HepG2 (cell line): ENCODE data around the gene RPL23. TPM values are rescaled to one million over a fixed set of nuclear protein-coding genes. Genes with fewer than 3 reads are reported as not detected.
A peak's percentile ranks its signal among the peaks of the same experiment; 100 is the strongest.

Experiments
- ATAC-seq: fragments of 200-7000 bp; cut with Tn5 transposase; 3 replicates; pipeline ENCODE4 v1.9.1; 2020; ENCODE audit warnings: mild to moderate bottlenecking, moderate library complexity
- BruUV-seq: library from RNA; stranded (reverse); fragments of 400-500 nt; replicated peaks from 2 replicates; lab custom pipeline; 2021; lab: Mats Ljungman, UMichigan
- CTCF ChIA-PET: fragments of 300-600 bp; formaldehyde crosslinking; extraction: SDS; loops from one replicate; lab custom pipeline; 2021; ENCODE audit warnings: low total read pairs, inconsistent platforms, low intra/inter-chr PET ratio; lab: Yijun Ruan, JAX
- POLR2A ChIA-PET: fragments of 350-600 bp; sonication (Branson Sonifier 250); formaldehyde crosslinking; loops from one replicate; lab custom pipeline; 2020; ENCODE audit warnings: antibody characterized with exemption, inconsistent platforms; lab: Yijun Ruan, JAX
- DNase-seq: peaks from one replicate; pipeline ENCODE4 v3.0.0-alpha.2; 2015; ENCODE audit warnings: low spot score
- FAIRE-seq: peaks from 3 replicates; lab custom pipeline; 2011; peaks lifted over from hg19 to GRCh38; lab: Jason Lieb, UNC
- H2AFZ ChIP-seq: one replicate; pipeline ENCODE4 v1.6.1; 2011; ENCODE audit warnings: low read length, inconsistent platforms
- H3K27ac ChIP-seq: fragments of 300-600 bp; 3 replicates; pipeline ENCODE4 v1.8.0; 2011; ENCODE audit warnings: mixed run types, mild to moderate bottlenecking, mixed read lengths, low read length, inconsistent platforms; ENCODE audit not compliant: insufficient read depth; ENCODE audit errors: extremely low read length
- H3K27me3 ChIP-seq, 2 experiments: fragments of 200-600 bp in 1 of 2; 2 replicates in 1 of 2; 3 replicates in 1 of 2; pipeline versions ENCODE4 v1.6.0 to v1.8.0; 2011; ENCODE audit warnings: low read length in 2 of 2, mild to moderate bottlenecking in 2 of 2, moderate library complexity in 2 of 2, inconsistent platforms in 1 of 2; ENCODE audit not compliant: insufficient read depth in 2 of 2, control insufficient read depth in 1 of 2
- H3K36me3 ChIP-seq, 2 experiments: fragments of 200-600 bp in 1 of 2; replicated peaks in 1 of 2; 2 replicates in 1 of 2; 3 replicates in 1 of 2; pipeline versions ENCODE4 v1.5.1 to v1.8.0; 2011; ENCODE audit warnings: low read length in 2 of 2, inconsistent platforms in 1 of 2; ENCODE audit not compliant: insufficient read depth in 2 of 2, control insufficient read depth in 1 of 2
- H3K4me1 ChIP-seq: 2 replicates; pipeline ENCODE4 v1.5.1; 2012; ENCODE audit warnings: low read length, inconsistent platforms; ENCODE audit not compliant: insufficient read depth
- H3K4me2 ChIP-seq: 2 replicates; pipeline ENCODE4 v1.6.0; 2011; ENCODE audit warnings: low read depth, low read length, inconsistent platforms
- H3K4me3 ChIP-seq, 3 experiments: fragments of 200-600 bp in 1 of 3; sonication (generic), shearing (Covaris generic) in 1 of 3; replicated peaks in 1 of 3; 2 replicates each; pipeline ENCODE4 v1.5.1; 2011 to 2016; ENCODE audit warnings: low read length in 3 of 3, inconsistent platforms in 2 of 3, low read depth in 2 of 3, mild to moderate bottlenecking in 2 of 3, control low read depth in 1 of 3, mixed read lengths in 1 of 3; ENCODE audit not compliant: insufficient read depth in 1 of 3
- H3K79me2 ChIP-seq: one replicate; pipeline ENCODE4 v1.6.1; 2011; ENCODE audit warnings: low read length, inconsistent platforms; ENCODE audit not compliant: insufficient read depth
- H3K9ac ChIP-seq: 2 replicates; pipeline ENCODE4 v1.6.0; 2011; ENCODE audit warnings: mild to moderate bottlenecking, low read depth, low read length, inconsistent platforms; ENCODE audit not compliant: insufficient read depth
- H3K9me3 ChIP-seq: 2 replicates; pipeline ENCODE4 v1.5.1; 2012; ENCODE audit warnings: mild to moderate bottlenecking, low read length
- H4K20me1 ChIP-seq: 2 replicates; pipeline ENCODE4 v1.6.0; 2011; ENCODE audit warnings: inconsistent platforms, mild to moderate bottlenecking, low read length, moderate library complexity; ENCODE audit not compliant: insufficient read depth
- CENPT ChIP-seq: sonication (generic); formaldehyde crosslinking; IDR thresholded peaks from 2 replicates; pipeline ENCODE4 v1.8.0; 2022; ENCODE audit warnings: low read depth, mild to moderate bottlenecking, moderate library complexity, missing genetic modification reagents
- CREM ChIP-seq, 2 experiments: sonication (generic) in 1 of 2; formaldehyde crosslinking in 1 of 2; IDR thresholded peaks; 2 replicates each; pipeline versions ENCODE4 v1.4.0 to v1.6.1; 2016 to 2020; ENCODE audit warnings: antibody characterized with exemption in 1 of 2, mild to moderate bottlenecking in 1 of 2, missing genetic modification reagents in 1 of 2
- HDAC2 ChIP-seq: sonication (generic); formaldehyde crosslinking; IDR thresholded peaks from 2 replicates; pipeline ENCODE4 v1.4.0; 2020; ENCODE audit warnings: missing genetic modification reagents
- NFYC ChIP-seq: IDR thresholded peaks from 2 replicates; pipeline ENCODE4 v1.6.1; 2016; ENCODE audit warnings: missing genetic modification reagents, missing compliant biosample characterization
- NRL ChIP-seq: sonication (generic); formaldehyde crosslinking; IDR thresholded peaks from 2 replicates; pipeline ENCODE4 v1.5.0; 2020; ENCODE audit warnings: missing genetic modification reagents, mild to moderate bottlenecking, moderate library complexity, borderline replicate concordance
- ONECUT2 ChIP-seq: sonication (generic); formaldehyde crosslinking; IDR thresholded peaks from 2 replicates; pipeline ENCODE4 v1.4.0; 2020; ENCODE audit warnings: missing genetic modification reagents
- REXO4 ChIP-seq: sonication (generic); formaldehyde crosslinking; IDR thresholded peaks from 2 replicates; pipeline ENCODE4 v1.8.0; 2022; ENCODE audit warnings: missing genetic modification reagents, mild to moderate bottlenecking, borderline replicate concordance
- SRSF9 ChIP-seq: fragments of 200-400 bp; formaldehyde crosslinking; IDR thresholded peaks from 2 replicates; pipeline ENCODE4 v1.6.1; 2018; ENCODE audit warnings: borderline replicate concordance, mild to moderate bottlenecking, low read depth, low read length; ENCODE audit not compliant: insufficient read depth, poor library complexity, severe bottlenecking
- TBX2 ChIP-seq: sonication (generic); formaldehyde crosslinking; IDR thresholded peaks from 2 replicates; pipeline ENCODE4 v1.5.0; 2020; ENCODE audit warnings: missing genetic modification reagents, mild to moderate bottlenecking, borderline replicate concordance
- ZNF441 ChIP-seq: sonication (generic); formaldehyde crosslinking; IDR thresholded peaks from 2 replicates; pipeline ENCODE4 v1.7.0; 2021; ENCODE audit warnings: missing genetic modification reagents, borderline replicate concordance
- ZNF501 ChIP-seq: sonication (generic); formaldehyde crosslinking; IDR thresholded peaks from 2 replicates; pipeline ENCODE4 v1.5.1; 2020; ENCODE audit warnings: mild to moderate bottlenecking, moderate library complexity, missing genetic modification reagents
- ZNF572 ChIP-seq: sonication (generic); formaldehyde crosslinking; IDR thresholded peaks from 2 replicates; pipeline ENCODE4 v1.5.1; 2020; ENCODE audit warnings: mild to moderate bottlenecking, missing genetic modification reagents
- WGBS: methylation state at CpG from one replicate; pipeline ENCODE4 v1.1.6; 2017; ENCODE audit warnings: low lambda C conversion rate; 5-methylcytosine and 5-hydroxymethylcytosine counted together
- in situ Hi-C: cut with HindIII; loops from 2 replicates; pipeline ENCODE4 v1.10.0; 2017; ENCODE audit warnings: low pct_unique_long_range_greater_than_20kb; ENCODE audit not compliant: extremely low pct_ligation_motif_present
- intact Hi-C: fragments of 100-400 bp; cut with micrococcal nuclease; formaldehyde crosslinking; loops from one replicate; pipeline ENCODE4 v1.10.0; 2022; ENCODE audit not compliant: unreplicated experiment
- polyA plus RNA-seq, 8 experiments: library from polyadenylated mRNA; depleted of rRNA in 3 of 8; stranded (reverse) in 7 of 8; unstranded in 1 of 8; fragments of >200 nt; fragmentation: Illumina TruSeq in 4 of 8; extraction: Trizol in 4 of 8; gene quantifications; 2 replicates each; pipeline versions ENCODE4 v1.2.1 to v1.2.3, GENCODE V29; 2011 to 2016; ENCODE audit warnings: low read depth in 4 of 8, missing spikeins in 1 of 8, mixed read lengths in 1 of 8; ENCODE audit not compliant: insufficient read depth in 1 of 8
- total RNA-seq, 5 experiments: library from RNA; depleted of rRNA; stranded (reverse); fragments of >200 nt; fragmentation: Illumina TruSeq; extraction: Trizol; gene quantifications; 2 replicates each; pipeline ENCODE4 v1.2.3, GENCODE V29; 2016; ENCODE audit warnings: low read depth in 1 of 5
- TF ChIP-seq, protein P1 (sequence below): sonication (generic); formaldehyde crosslinking; IDR thresholded peaks from 2 replicates; pipeline ENCODE4 v1.5.0; 2020; ENCODE audit warnings: mild to moderate bottlenecking, missing genetic modification reagents
- TF ChIP-seq, protein P2 (sequence below): sonication (generic); formaldehyde crosslinking; IDR thresholded peaks from 2 replicates; pipeline ENCODE4 v1.4.0; 2020; ENCODE audit warnings: missing genetic modification reagents
- TF ChIP-seq, protein P3 (sequence below): sonication (generic); formaldehyde crosslinking; IDR thresholded peaks from 2 replicates; pipeline ENCODE4 v1.5.1; 2020; ENCODE audit warnings: mild to moderate bottlenecking, moderate library complexity, missing genetic modification reagents
- TF ChIP-seq, protein P4 (sequence below): sonication (generic); formaldehyde crosslinking; IDR thresholded peaks from 2 replicates; pipeline ENCODE4 v1.4.0; 2020; ENCODE audit warnings: missing genetic modification reagents, low read depth, mild to moderate bottlenecking, borderline replicate concordance

RPL23 gene
- total and polyA plus RNA-seq, 2 of the 13 experiments (the other 11 are each of a cell fraction or from before 2014, with no cell fraction given) = 2,790 to 4,860 TPM

DNA sequence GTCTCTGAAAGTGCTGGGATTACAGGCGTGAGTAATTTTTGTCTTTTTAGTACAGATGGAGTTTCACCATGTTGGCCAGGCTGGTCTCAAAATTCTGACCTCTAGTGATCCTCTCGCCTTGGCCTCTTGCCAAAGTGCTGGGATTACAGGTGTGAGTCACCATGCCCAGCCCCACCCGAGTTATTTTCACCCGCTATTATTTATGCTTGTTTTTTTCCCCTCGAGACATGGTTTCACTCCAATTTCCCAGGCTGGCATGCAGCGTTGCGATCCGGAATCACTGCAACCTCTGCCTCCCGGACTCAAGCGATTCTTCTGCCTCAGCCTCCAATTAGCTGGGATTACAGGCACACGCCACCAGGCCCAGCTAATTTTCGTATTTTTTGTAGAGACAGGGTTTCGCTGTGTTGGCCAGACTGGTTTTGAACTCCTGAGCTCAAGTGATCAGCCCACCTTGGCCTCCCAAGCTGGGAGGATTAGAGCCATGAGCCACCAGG is 9.2 kb downstream of the RPL23 start:
- no TSS peak for BruUV-seq
- DNase-seq (peak; percentile 51), FAIRE-seq (no peak), ATAC-seq (peak; percentile 23)
- intact Hi-C loops = no loop called here
- no peaks in the 10 kb centered on the region for H3K9me3 ChIP-seq
- WGBS = 20% methylated on average over 13 of the region's 13 CpGs
- POLR2A ChIA-PET = interaction anchor here (1.1 to 6.5 kb wide), 4 partner anchors 9 to 25 kb away, joined by 3 to 58 read pairs (median 24); partner anchors contain the start of genes CWC25, LASP1 and RPL23
- peaks cover 5 to 13% of the 10 kb centered on the region in 2 experiments; a peak in 4 of 5 replicates for H3K36me3 ChIP-seq
- H3K4me1 ChIP-seq = peaks cover 40% of the 10 kb centered on the region
- H4K20me1 ChIP-seq = peaks cover 15% of the 10 kb centered on the region
- H3K4me3 ChIP-seq = peak overlapping the region in 2 of 3 experiments; percentile 13 to 30; a peak in 2 of 6 replicates
- no peak overlapping the region for H2AFZ ChIP-seq
- H3K27me3 ChIP-seq = no peaks in the 10 kb centered on the region
- H3K27ac ChIP-seq = peak overlapping the region; percentile 52
- peak overlapping the region; percentile 36; the same call in 1 of the 2 replicates for H3K9ac ChIP-seq
- peak overlapping the region; percentile 73 for H3K4me2 ChIP-seq
- CTCF ChIA-PET = no interaction called here
- no peaks in the 10 kb centered on the region for H3K79me2 ChIP-seq
- in situ Hi-C loops = no loop called here
- no peak for TF ChIP-seq CENPT (CRISPR knock-in tag)
- TF ChIP-seq NFYC (CRISPR knock-in tag) = no peak
- TF ChIP-seq ZNF441 (CRISPR knock-in tag) = peak; percentile 45; the same call in 1 of the 2 replicates
- peak; percentile 80; the same call in 1 of the 2 replicates for TF ChIP-seq ZNF572 (CRISPR knock-in tag)
- TF ChIP-seq, protein P1, sequence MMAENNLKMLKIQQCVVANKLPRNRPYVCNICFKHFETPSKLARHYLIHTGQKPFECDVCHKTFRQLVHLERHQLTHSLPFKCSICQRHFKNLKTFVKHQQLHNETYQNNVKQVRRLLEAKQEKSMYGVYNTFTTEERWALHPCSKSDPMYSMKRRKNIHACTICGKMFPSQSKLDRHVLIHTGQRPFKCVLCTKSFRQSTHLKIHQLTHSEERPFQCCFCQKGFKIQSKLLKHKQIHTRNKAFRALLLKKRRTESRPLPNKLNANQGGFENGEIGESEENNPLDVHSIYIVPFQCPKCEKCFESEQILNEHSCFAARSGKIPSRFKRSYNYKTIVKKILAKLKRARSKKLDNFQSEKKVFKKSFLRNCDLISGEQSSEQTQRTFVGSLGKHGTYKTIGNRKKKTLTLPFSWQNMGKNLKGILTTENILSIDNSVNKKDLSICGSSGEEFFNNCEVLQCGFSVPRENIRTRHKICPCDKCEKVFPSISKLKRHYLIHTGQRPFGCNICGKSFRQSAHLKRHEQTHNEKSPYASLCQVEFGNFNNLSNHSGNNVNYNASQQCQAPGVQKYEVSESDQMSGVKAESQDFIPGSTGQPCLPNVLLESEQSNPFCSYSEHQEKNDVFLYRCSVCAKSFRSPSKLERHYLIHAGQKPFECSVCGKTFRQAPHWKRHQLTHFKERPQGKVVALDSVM (CRISPR knock-in tag) = peak; percentile 66; the same call in 1 of the 2 replicates
- 0 out of 2 replicates have a peak, but pooled peaks have one; percentile 66 for TF ChIP-seq NRL (CRISPR knock-in tag)
- TF ChIP-seq, protein P2, sequence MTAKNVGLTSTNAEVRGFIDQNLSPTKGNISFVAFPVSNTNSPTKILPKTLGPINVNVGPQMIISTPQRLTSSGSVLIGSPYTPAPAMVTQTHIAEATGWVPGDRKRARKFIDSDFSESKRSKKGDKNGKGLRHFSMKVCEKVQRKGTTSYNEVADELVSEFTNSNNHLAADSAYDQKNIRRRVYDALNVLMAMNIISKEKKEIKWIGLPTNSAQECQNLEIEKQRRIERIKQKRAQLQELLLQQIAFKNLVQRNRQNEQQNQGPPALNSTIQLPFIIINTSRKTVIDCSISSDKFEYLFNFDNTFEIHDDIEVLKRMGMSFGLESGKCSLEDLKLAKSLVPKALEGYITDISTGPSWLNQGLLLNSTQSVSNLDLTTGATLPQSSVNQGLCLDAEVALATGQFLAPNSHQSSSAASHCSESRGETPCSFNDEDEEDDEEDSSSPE = 0 out of 2 replicates have a peak, but pooled peaks have one; percentile 18
- TF ChIP-seq REXO4 (CRISPR knock-in tag) = no peak
- TF ChIP-seq SRSF9 = no peak
- TF ChIP-seq, protein P3, sequence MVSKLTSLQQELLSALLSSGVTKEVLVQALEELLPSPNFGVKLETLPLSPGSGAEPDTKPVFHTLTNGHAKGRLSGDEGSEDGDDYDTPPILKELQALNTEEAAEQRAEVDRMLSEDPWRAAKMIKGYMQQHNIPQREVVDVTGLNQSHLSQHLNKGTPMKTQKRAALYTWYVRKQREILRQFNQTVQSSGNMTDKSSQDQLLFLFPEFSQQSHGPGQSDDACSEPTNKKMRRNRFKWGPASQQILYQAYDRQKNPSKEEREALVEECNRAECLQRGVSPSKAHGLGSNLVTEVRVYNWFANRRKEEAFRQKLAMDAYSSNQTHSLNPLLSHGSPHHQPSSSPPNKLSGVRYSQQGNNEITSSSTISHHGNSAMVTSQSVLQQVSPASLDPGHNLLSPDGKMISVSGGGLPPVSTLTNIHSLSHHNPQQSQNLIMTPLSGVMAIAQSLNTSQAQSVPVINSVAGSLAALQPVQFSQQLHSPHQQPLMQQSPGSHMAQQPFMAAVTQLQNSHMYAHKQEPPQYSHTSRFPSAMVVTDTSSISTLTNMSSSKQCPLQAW (CRISPR knock-in tag) = no peak; the same call in 1 of the 2 replicates
- peak; percentile 60; the same call in 1 of the 2 replicates for TF ChIP-seq ZNF501
- no peak for TF ChIP-seq HDAC2
- peak; percentile 45; the same call in 1 of the 2 replicates for TF ChIP-seq TBX2 (CRISPR knock-in tag)
- TF ChIP-seq, protein P4, sequence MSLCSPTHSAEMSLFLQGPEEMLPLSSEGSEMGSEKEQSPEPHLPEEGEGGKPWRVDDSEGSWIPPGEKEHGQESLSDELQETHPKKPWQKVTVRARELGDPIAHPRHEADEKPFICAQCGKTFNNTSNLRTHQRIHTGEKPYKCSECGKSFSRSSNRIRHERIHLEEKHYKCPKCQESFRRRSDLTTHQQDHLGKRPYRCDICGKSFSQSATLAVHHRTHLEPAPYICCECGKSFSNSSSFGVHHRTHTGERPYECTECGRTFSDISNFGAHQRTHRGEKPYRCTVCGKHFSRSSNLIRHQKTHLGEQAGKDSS (CRISPR knock-in tag) = peak; percentile 21; the same call in 1 of the 2 replicates
- no peak for TF ChIP-seq CREM (IDR thresholded peaks at IDR 0.05)
- no peak for TF ChIP-seq CREM (CRISPR knock-in tag; IDR thresholded peaks at IDR 0.05)
- no peak for TF ChIP-seq ONECUT2 (CRISPR knock-in tag)
